H1 (cell line): ENCODE measurements around the gene TNNT3. TPM values are rescaled to one million over a fixed set of nuclear protein-coding genes. Genes with fewer than 3 reads are reported as not detected.

Experiments used
- CEBPB ChIP-seq: IDR thresholded peaks from 2 replicates; pipeline ENCODE4 v1.6.1; 2012; ENCODE audit warnings: low read depth, low read length
- CHD7 ChIP-seq: fragments of 300-600 bp; sonication (generic); IDR thresholded peaks from 2 replicates; pipeline ENCODE4 v1.7.1; 2012; ENCODE audit warnings: low read length, moderate library complexity, mild to moderate bottlenecking, inconsistent platforms; ENCODE audit not compliant: insufficient replicate concordance
- FOSL1 ChIP-seq: IDR thresholded peaks from 2 replicates; pipeline ENCODE4 v1.6.1; 2011; ENCODE audit warnings: mild to moderate bottlenecking, low read depth, low read length, moderate library complexity; ENCODE audit not compliant: insufficient read depth
- KDM1A ChIP-seq: fragments of 200-600, 300-600 bp; sonication (generic); IDR thresholded peaks from 2 replicates; pipeline ENCODE4 v1.7.1; 2016; ENCODE audit warnings: mild to moderate bottlenecking, low read length, borderline replicate concordance
- NANOG ChIP-seq: IDR thresholded peaks from 2 replicates; pipeline ENCODE4 v1.6.1; 2011; ENCODE audit warnings: low read length, low read depth, mild to moderate bottlenecking, inconsistent platforms; ENCODE audit not compliant: insufficient read depth, poor library complexity, severe bottlenecking
- POLR2A ChIP-seq, 2 experiments: IDR thresholded peaks; 1 replicate in 1 of 2; 2 replicates in 1 of 2; pipeline ENCODE4 v1.6.1; 2011; ENCODE audit warnings: low read depth in 2 of 2, low read length in 2 of 2, mild to moderate bottlenecking in 2 of 2; ENCODE audit errors: control extremely low read depth in 1 of 2
- POLR2AphosphoS5 ChIP-seq: IDR thresholded peaks from 2 replicates; pipeline ENCODE4 v1.6.1; 2011; ENCODE audit warnings: low read depth, low read length
- POU5F1 ChIP-seq: IDR thresholded peaks from 2 replicates; pipeline ENCODE4 v1.6.1; 2011; ENCODE audit warnings: low read depth, mild to moderate bottlenecking, low read length, moderate library complexity
- SIX5 ChIP-seq: IDR thresholded peaks from 2 replicates; pipeline ENCODE4 v1.6.1; 2011; ENCODE audit warnings: mild to moderate bottlenecking, low read depth, low read length
- SP1 ChIP-seq: IDR thresholded peaks from 2 replicates; pipeline ENCODE4 v1.6.1; 2011; ENCODE audit warnings: low read depth, low read length
- SUZ12 ChIP-seq: fragments of 200-600 bp; sonication (generic); IDR thresholded peaks from 2 replicates; pipeline ENCODE4 v1.6.1; 2012; ENCODE audit warnings: mild to moderate bottlenecking, inconsistent platforms, low read length, moderate library complexity, mixed read lengths
- USF2 ChIP-seq: IDR thresholded peaks from 2 replicates; pipeline ENCODE4 v1.6.1; 2011; ENCODE audit warnings: low read length, improper control_type of control experiment
- polyA plus RNA-seq, 7 experiments: library from polyadenylated mRNA; depleted of rRNA in 3 of 7; stranded (reverse) in 5 of 7; unstranded in 2 of 7; fragments of >200 nt in 5 of 7; fragments of 200-250 nt in 2 of 7; gene quantifications; 1 replicate in 5 of 7; 2 replicates in 1 of 7; 4 replicates in 1 of 7; pipeline versions ENCODE4 v1.2.1 to v1.2.3, GENCODE V29; 2011 to 2013; ENCODE audit warnings: missing spikeins in 2 of 7, mixed read lengths in 2 of 7
- total RNA-seq: library from RNA; stranded (reverse); fragmentation: NEBNext Ultra II Directional; extraction: Animal tissue kit (Norgen Biotek cat#: 25700); gene quantifications from 2 replicates; pipeline ENCODE4 v1.2.1, GENCODE V29; 2021

The TNNT3 gene
- total and polyA plus RNA-seq, 2 of the 8 experiments (the other 6 are each of a cell fraction or from before 2014, with no cell fraction given): not detected

GRCh38 chr11:1888811-1889210, 30.7 kb upstream of the TNNT3 start (continued):
- TF ChIP-seq CHD7 (no peak), POLR2A (IDR thresholded peaks at IDR 0.05; ENCODE audit: control extremely low read depth in 1 of 2, low read depth in 2 of 2, low read length in 2 of 2) (no peak), SIX5 (no peak), SUZ12 (no peak), USF2 (no peak), POU5F1 (no peak), FOSL1 (no peak), POLR2AphosphoS5 (no peak), SP1 (no peak), CEBPB (no peak), KDM1A (no peak), NANOG (no peak)
